ENCODE results near the gene ROPN1L.
A peak's percentile ranks its signal among the peaks of the same experiment; 100 is the strongest.

Gene ROPN1L

DNA sequence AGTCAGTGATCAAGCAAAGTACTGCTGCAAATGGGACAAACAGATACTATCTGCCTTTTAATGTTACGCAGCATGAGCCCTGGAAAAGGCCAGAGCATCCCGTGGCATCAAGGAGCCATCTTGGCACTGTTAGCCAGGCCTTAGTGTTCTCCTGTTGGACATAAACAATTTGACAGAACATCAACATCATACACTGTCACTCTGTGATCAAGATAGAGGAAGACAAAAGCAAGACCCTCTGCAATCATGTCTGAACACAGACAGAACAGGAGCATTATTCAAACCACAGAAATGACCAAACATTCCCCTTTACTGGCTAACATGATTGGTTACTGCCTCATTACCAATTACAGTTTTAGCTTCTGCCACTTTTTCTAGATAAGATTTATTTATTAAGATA is 21.2 kb upstream of the ROPN1L start:
- Mint-ChIP-seq H3K4me3 (no peak overlapping the region), H3K27ac (peak overlapping the region; percentile 20), H3K36me3 (peaks cover 100% of the 10 kb centered on the region), H3K9me3 (no peaks in the 10 kb centered on the region), H3K4me1 (peaks cover 27% of the 10 kb centered on the region)
- DNase-seq (ENCODE audit: low spot score in 2 of 2) (no peak), ATAC-seq (peak; percentile 27)

DNA sequence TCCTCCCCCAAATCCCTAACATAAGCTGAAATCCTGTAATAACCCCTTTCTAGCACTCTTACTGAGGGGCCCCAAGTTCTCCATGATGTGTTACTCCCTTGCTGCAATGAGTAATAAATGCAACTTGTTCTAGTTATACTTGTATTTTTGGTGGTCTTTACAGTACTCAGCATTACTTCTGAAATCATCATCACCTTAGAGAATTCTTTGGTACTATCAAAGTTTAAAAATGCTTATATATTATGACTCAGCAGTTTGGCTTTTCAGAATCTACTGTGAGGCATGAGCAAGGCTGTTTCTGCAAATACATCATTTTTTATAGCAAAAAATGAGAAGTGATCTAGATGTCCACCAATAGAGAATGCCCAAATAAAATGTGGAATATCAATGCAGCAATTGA is 20.7 kb upstream of the ROPN1L start:
- Mint-ChIP-seq H3K4me3 (no peak overlapping the region), H3K36me3 (peaks cover 100% of the 10 kb centered on the region), H3K27ac (peak overlapping the region; percentile 20), H3K4me1 (peaks cover 27% of the 10 kb centered on the region), H3K9me3 (no peaks in the 10 kb centered on the region)
- DNase-seq (ENCODE audit: low spot score in 2 of 2), result no peak
- peak; percentile 75 for ATAC-seq

DNA sequence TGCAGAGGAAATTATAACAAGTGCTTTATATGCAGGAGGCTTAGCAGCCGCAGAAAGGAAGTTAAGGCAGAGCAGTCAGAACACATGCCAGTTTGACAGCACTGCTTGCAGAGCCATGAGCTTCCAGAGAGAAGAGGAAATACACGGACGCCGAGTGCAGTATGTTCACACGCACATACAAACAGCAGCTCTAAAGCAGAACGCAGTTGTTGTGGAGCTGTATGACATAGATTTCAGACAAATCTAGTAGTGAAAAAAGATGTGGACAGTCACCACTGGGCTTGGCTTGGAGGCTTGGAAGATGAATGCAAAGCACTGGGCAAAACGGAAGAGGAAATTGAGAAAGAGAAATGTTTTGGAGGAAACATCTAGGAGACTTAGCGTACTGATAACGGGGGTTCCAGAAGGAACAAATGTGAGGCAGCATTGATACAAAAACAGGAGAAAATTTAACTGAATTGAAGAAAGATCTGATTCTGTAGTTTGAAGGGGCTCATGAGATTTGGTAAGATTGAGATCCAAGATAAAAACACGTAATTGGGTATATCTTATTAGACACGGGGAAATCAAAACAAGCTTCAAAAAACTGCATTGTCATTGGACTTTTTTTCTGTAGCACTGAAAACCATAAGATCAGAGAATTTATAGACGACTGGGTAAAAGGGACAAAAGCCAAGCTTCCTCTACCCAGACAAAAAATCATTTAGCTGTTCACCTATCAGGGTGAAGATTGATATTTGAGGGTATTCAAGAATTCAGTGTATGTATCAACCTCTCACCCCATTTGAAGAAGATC is 19.6 kb upstream of the ROPN1L start:
- no peak for ATAC-seq
- H3K9me3 Mint-ChIP-seq, result no peaks in the 10 kb centered on the region
- no peak for DNase-seq (ENCODE audit: low spot score in 2 of 2)
- peak overlapping the region; percentile 44 for H3K27ac Mint-ChIP-seq
- peaks cover 27% of the 10 kb centered on the region for H3K4me1 Mint-ChIP-seq
- H3K36me3 Mint-ChIP-seq, result peaks cover 100% of the 10 kb centered on the region
- no peak overlapping the region for H3K4me3 Mint-ChIP-seq

DNA sequence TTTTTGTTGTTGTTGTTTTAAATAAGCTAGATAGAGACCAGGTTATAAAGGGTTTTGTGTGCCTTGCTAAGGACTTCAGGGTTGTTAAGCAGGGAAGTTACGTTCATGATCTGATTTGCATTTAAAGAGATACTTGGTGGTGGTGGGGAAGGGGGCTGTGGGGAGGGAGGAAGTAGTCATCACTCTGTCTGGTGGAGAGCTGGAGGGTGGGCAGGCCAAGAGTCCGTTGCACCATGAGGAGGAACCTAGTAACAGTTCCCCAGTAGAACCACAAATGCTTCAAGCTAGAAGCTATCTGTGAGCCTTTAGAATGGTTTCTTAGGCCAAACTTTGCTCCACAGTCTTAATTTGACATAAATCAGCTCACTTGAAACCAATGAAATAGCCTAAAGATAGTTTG is 18.7 kb upstream of the ROPN1L start:
- ATAC-seq, result no peak
- no peak for DNase-seq (ENCODE audit: low spot score in 2 of 2)
- Mint-ChIP-seq H3K27ac (no peak overlapping the region), H3K4me1 (peaks cover 27% of the 10 kb centered on the region), H3K36me3 (peaks cover 100% of the 10 kb centered on the region), H3K9me3 (no peaks in the 10 kb centered on the region), H3K4me3 (no peak overlapping the region)

DNA sequence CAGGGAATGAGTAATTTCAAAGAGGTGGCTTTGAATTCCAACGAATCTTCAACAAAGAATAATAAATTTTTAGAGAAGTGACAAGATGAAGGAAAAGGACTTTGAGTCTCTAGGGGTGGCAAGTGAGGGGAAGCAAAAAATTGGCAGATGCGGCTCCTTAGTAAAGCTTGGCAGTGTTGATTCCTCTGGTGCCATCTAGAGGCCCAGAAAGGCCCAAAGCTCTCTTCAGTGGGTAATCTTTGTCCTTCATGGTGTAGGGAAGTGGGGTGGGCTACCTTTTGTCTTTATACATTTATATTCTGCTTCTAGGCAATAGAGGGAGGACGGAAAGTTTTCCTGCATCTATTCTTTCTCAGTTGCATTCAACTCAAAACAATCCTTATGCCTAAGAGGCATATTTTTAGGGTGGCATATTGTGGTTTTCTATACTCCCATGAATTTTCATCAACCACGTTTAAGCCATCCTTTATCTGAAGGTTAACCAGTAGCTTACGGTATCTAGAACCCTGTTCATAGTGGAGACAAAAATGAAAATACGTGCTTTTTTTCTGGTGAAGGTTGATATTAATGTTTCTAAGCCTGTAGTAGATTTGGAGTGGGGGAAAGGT is 17.5 kb upstream of the ROPN1L start:
- no peak overlapping the region for H3K4me3 Mint-ChIP-seq
- H3K9me3 Mint-ChIP-seq, result no peaks in the 10 kb centered on the region
- peaks cover 20% of the 10 kb centered on the region for H3K4me1 Mint-ChIP-seq
- DNase-seq (ENCODE audit: low spot score in 2 of 2) (no peak), ATAC-seq (no peak)
- no peak overlapping the region for H3K27ac Mint-ChIP-seq
- H3K36me3 Mint-ChIP-seq, result peaks cover 100% of the 10 kb centered on the region

DNA sequence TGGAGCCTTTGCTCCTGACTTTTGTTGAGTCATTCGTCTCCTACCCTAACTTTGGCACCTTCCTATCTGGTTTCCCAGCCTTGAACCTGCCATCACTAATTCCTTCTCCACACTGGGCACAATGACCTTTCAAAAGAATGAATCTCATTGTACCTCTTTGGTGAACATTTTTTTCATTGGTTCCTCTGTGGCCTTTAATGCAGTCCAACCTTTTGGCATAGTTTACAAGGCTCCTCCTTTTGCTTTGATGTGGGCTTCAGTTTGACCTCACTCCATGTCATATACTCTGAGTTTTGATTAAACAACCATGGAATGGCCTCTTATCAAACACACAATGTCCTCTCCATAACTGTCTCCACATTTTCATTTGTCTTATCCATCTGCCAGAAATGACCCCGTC is 14.5 kb upstream of the ROPN1L start:
- Mint-ChIP-seq H3K9me3 (no peaks in the 10 kb centered on the region), H3K27ac (peak overlapping the region; percentile 33), H3K4me1 (peaks cover 7% of the 10 kb centered on the region), H3K36me3 (peaks cover 100% of the 10 kb centered on the region), H3K4me3 (no peak overlapping the region)
- ATAC-seq (no peak), DNase-seq (ENCODE audit: low spot score in 2 of 2) (no peak)

DNA sequence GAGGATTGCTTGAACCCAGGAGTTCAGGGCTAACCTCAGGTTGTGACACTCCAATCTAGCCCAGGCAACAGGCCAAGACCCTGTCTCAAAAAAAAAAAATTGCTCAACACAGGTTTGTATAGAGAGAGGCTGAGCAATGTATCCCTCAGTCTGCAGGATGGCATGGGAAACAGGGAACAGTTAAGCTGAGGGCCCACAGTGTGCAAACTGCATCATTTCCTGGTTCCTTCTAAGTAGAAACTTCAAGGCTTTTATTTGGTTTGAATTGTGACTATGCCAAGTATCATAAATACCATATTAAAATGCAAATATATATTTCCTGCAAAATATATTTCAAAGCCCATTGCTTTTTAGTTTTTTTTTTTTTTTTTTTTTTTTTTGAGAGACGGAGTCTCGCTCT is 13.7 kb upstream of the ROPN1L start:
- Mint-ChIP-seq H3K9me3 (no peaks in the 10 kb centered on the region), H3K36me3 (peaks cover 100% of the 10 kb centered on the region), H3K27ac (no peak overlapping the region), H3K4me1 (peaks cover 14% of the 10 kb centered on the region), H3K4me3 (no peak overlapping the region)
- no peak for ATAC-seq
- DNase-seq (ENCODE audit: low spot score in 2 of 2), result no peak

DNA sequence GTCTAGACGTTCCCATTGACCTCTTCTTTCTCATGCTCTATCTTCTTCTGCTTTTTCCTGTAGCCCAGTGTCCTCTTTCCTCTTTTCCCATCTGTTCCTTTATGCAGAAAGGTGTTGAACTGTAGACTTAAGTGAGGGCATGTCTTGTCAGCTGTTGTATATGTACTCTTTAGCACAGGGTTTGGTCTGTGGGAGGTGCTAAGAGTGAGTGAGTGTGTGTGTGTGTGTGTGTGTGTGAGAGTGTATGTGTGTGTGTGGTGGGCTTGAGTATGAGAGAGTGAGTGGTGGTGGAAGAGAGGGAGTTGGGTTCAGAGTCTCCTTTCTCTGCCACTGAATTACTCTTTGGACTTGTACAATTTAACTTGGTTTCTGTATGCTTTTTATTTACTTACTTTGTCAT is 10.3 kb upstream of the ROPN1L start:
- DNase-seq (ENCODE audit: low spot score in 2 of 2) (no peak), ATAC-seq (no peak)
- Mint-ChIP-seq H3K4me1 (peaks cover 23% of the 10 kb centered on the region), H3K27ac (no peak overlapping the region), H3K9me3 (no peaks in the 10 kb centered on the region), H3K36me3 (peaks cover 98% of the 10 kb centered on the region), H3K4me3 (no peak overlapping the region)

DNA sequence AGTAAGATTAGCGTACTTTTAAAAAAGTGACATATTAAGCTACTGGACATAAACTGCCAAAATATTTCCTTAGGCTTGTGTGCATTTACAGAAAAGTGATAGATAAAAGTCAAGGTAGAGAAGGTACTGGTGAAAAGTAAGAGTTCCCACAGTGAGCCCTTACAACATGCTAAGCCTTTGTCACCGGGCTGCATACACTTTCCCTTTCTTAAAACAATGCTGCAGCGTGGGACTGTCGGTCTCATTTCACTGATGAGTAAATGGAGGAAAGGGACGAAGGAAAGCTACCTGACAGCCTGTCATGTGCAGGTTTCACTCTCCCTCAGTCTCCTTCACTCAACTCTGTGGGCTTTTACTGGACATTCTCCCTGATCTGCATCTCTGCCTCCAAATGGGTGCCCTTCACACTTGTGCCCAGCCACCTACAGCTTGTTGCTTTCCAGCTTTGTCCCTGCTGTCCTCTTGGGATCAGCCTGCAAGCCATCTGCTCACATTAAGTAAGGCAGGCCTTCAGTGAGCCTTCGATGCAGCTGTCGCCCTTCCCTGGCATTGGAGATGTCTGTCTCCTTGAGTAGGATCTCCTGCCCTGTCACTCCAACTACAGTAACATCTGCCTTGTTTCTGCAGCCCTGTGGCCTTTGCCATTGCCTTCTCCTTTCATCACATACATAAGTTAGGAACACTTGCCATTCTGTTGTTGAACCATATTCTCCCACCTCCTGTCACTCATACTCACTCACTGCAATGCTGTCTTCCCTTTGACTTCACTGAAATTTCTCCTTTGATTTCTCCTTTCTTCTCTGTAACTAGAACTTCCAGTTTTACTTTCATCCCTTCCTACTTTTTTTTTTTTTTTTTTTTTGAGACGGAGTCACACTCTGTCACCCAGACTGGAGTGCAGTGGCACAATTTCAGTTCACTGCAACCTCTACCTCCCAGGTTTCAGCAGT is 9.3 kb upstream of the ROPN1L start:
- Mint-ChIP-seq H3K4me1 (peaks cover 23% of the 10 kb centered on the region), H3K36me3 (peaks cover 98% of the 10 kb centered on the region), H3K4me3 (no peak overlapping the region), H3K27ac (no peak overlapping the region), H3K9me3 (no peaks in the 10 kb centered on the region)
- ATAC-seq, result no peak
- DNase-seq (ENCODE audit: low spot score in 2 of 2), result no peak

DNA sequence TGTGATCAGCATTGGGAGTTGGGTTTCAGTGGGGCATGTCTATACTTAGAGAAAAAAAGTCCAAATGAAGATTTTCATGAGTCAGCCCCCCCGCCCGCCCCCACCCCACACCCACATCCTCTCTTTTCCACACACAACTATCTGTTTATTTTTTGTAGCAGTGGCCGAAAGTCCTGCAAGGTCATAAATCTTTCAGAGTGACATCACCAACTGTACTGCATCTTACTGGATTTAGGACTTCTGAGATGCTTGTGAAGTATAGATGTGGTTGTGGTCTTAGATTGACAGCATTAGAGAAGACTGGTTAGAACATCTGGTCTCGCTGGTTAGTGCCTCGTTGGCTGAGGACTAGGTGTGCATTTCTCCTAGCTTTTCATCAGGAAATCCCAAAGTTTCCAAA is 7.3 kb upstream of the ROPN1L start:
- H3K27ac Mint-ChIP-seq, result no peak overlapping the region
- peaks cover 84% of the 10 kb centered on the region for H3K36me3 Mint-ChIP-seq
- no peaks in the 10 kb centered on the region for H3K9me3 Mint-ChIP-seq
- H3K4me3 Mint-ChIP-seq, result no peak overlapping the region
- peaks cover 23% of the 10 kb centered on the region for H3K4me1 Mint-ChIP-seq
- ATAC-seq, result peak; percentile 49
- no peak for DNase-seq (ENCODE audit: low spot score in 2 of 2)

DNA sequence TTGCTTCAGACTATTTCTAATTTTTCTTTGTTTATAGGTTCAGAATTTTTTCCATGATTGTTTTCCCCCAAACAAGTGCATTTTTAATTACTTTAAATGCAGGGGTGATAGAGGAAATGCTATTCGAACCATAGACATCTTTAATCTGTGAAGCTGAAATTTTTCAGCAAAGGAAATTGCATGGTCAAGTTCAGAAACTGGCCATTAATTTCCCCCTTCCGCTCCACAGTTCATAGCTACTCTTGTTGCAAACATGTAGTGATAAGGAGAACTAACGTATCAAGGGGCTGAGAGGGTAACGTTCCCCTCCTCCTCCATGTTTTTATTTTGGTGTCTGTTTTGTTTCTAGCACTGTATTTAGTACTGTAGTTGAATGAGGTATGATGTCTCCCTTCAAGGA is 3.4 kb upstream of the ROPN1L start:
- Mint-ChIP-seq H3K9me3 (no peaks in the 10 kb centered on the region), H3K4me1 (peaks cover 11% of the 10 kb centered on the region), H3K27ac (no peak overlapping the region), H3K36me3 (peaks cover 45% of the 10 kb centered on the region), H3K4me3 (no peak overlapping the region)
- no peak for ATAC-seq
- DNase-seq (ENCODE audit: low spot score in 2 of 2), result no peak

DNA sequence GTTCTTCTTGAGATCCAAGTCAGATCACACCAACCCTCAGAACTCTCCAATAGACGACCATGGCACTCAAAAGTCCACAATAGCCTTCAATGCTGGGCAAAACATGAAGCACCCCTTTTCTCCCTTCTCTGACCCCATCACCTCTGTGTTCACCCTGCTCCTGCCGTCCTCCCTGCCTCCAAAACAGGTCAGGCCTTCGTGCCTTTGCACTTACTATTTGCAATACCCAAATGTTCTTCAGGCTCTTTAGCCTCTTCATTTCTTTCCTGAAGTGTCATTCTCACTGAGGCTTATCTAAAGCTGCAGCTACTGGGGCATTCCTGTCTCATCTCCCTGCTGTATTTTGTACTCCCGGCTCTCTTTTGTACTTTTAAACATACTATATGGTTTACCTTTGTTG is 2.0 kb upstream of the ROPN1L start:
- ATAC-seq (no peak), DNase-seq (ENCODE audit: low spot score in 2 of 2) (no peak)
- no peak overlapping the region for H3K27ac Mint-ChIP-seq
- H3K9me3 Mint-ChIP-seq, result no peaks in the 10 kb centered on the region
- H3K36me3 Mint-ChIP-seq, result peaks cover 31% of the 10 kb centered on the region
- H3K4me1 Mint-ChIP-seq, result peaks cover 10% of the 10 kb centered on the region
- H3K4me3 Mint-ChIP-seq, result no peak overlapping the region

DNA sequence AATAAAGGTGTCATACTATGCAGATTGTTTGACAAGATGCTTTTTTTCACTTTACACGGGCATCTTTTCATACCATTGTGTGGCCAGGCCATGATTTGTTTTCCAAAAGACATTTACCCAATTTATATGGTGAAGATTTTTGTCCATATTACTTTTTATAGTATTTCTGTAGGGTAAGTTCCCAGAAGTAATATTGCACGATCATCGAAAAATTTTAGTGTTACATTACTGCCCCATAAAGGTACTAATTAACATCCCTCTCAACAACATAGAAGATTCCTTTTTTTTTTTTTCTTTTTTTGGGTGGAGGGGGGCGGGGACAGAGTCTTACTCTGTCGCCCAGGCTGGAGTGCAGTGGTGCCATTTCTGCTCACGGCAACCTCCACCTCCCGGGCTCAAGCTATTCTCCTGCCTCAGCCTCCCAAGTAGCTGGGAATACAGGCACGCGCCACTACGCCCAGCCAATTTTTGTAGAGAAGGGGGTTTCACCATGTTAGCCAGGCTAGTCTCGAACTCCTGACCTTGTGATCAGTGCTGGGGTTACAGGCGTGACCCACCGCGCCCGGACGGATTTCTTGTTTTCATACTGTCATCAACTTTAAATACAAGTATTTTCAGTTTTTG is 1.2 kb upstream of the ROPN1L start:
- peaks cover 28% of the 10 kb centered on the region for H3K36me3 Mint-ChIP-seq
- H3K4me3 Mint-ChIP-seq, result peak overlapping the region; percentile 78
- H3K27ac Mint-ChIP-seq, result no peak overlapping the region
- no peak for ATAC-seq
- no peak for DNase-seq (ENCODE audit: low spot score in 2 of 2)
- no peaks in the 10 kb centered on the region for H3K9me3 Mint-ChIP-seq
- H3K4me1 Mint-ChIP-seq, result peaks cover 17% of the 10 kb centered on the region

DNA sequence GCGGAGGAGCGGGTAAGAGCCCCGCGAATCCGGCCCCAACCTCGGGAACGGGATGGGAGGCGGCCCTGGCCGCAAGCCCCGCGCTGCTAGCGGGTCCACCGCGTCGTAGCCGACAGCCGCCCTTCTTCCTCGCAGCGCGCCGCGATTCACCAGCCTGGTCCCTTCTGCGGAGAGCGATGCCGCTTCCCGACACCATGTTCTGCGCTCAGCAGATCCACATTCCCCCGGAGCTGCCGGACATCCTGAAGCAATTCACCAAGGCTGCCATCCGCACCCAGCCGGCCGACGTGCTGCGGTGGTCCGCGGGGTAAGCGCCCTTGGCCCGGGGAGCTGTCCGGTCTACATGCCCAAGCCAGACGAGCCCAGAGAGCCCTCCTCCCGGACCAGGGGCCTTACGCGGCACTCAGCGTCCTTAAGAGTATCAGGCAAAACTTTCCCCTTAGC is 335 bp downstream of the ROPN1L start:
- H3K36me3 Mint-ChIP-seq, result peaks cover 16% of the 10 kb centered on the region
- peak overlapping the region; percentile 78 for H3K4me3 Mint-ChIP-seq
- DNase-seq (ENCODE audit: low spot score in 2 of 2) (no peak), ATAC-seq (peak; percentile 70)
- H3K9me3 Mint-ChIP-seq, result no peaks in the 10 kb centered on the region
- peaks cover 32% of the 10 kb centered on the region for H3K4me1 Mint-ChIP-seq
- H3K27ac Mint-ChIP-seq, result peak overlapping the region; percentile 17

DNA sequence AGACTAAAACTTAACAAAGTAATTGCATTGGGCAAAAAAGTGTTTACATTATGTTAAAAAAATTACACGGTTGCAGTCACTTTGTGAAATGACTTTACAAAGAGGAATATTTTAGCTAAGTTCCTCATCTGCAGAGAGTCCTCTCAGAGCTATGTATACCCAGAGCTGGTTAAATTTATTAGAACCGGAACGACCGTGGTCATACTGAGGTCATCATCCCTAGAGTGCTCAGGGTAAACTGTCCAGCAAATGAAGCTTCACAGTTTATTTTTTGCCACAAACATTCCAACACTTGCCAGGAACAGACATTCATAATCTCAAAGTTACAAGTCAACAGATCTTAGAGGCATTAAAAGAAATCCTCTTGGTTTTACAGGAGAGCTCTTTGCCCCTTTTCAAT is 897 bp downstream of the ROPN1L start:
- Mint-ChIP-seq H3K9me3 (no peaks in the 10 kb centered on the region), H3K36me3 (peaks cover 11% of the 10 kb centered on the region), H3K4me1 (peaks cover 38% of the 10 kb centered on the region), H3K27ac (no peak overlapping the region), H3K4me3 (peak overlapping the region; percentile 78)
- DNase-seq (ENCODE audit: low spot score in 2 of 2) (no peak), ATAC-seq (no peak)

Data from stimulated activated effector memory CD8-positive, alpha-beta T cell treated with anti-CD3 and anti-CD28 coated beads, Interleukin-12 subunit alpha, Interleukin-12 subunit beta, amount 100 ng/mL, for 72 hours (primary cell).